ENCODE results near the gene KLHL17.
"Not testable (repeated sequence)": the region's sequence is repeated elsewhere in the genome, so short reads cannot be mapped to it uniquely, and the experiment has no call there.

The KLHL17 gene

GRCh38 chr1:970242-970972, 10.0 kb downstream of the KLHL17 start:
- no peak for DNase-seq

- DNase-seq: no peak
Observed at GRCh38 chr1:970973-971730, 10.8 kb downstream of the KLHL17 start.

- DNase-seq: no peak
Observed at GRCh38 chr1:971751-972506, 11.5 kb downstream of the KLHL17 start.

- DNase-seq: no peak
Observed at GRCh38 chr1:972726-973458, 12.5 kb downstream of the KLHL17 start.

- DNase-seq: no peak
Observed at GRCh38 chr1:973459-974292, 13.3 kb downstream of the KLHL17 start.

- no peak for DNase-seq
Observed at GRCh38 chr1:974293-974640, 13.9 kb downstream of the KLHL17 start.

GRCh38 chr1:974687-975328, 14.4 kb downstream of the KLHL17 start:
- no peak for DNase-seq

GRCh38 chr1:975365-975764, 15.0 kb downstream of the KLHL17 start:
- no peak for DNase-seq

- DNase-seq: peak; percentile 66
Observed at GRCh38 chr1:975896-976683, 15.7 kb downstream of the KLHL17 start.

GRCh38 chr1:976791-977190, 16.4 kb downstream of the KLHL17 start:
- DNase-seq: not testable (repeated sequence)

- no peak for DNase-seq
Observed at GRCh38 chr1:978069-978834, 17.9 kb downstream of the KLHL17 start.

GRCh38 chr1:978835-979743, 18.7 kb downstream of the KLHL17 start:
- DNase-seq: no peak

- no peak for DNase-seq
Observed at GRCh38 chr1:979744-980072, 19.3 kb downstream of the KLHL17 start.

GRCh38 chr1:980137-980571, 19.8 kb downstream of the KLHL17 start:
- DNase-seq: no peak

- no peak for DNase-seq
Observed at GRCh38 chr1:980602-981395, 20.4 kb downstream of the KLHL17 start.

GRCh38 chr1:981491-981954, 21.1 kb downstream of the KLHL17 start:
- DNase-seq: no peak

GRCh38 chr1:981955-982558, 21.7 kb downstream of the KLHL17 start, which contains the start of gene PERM1:
Gene PERM1, minus strand, starts transcription at chr1:982093. Its CDS starts 1,064 bp downstream, at chr1:981029.
- no peak for DNase-seq

All from suppressor macrophage treated with lipopolysaccharide for 4 hours (primary cell).